Measurements from ENCODE around the gene ASL. TPM values are rescaled to one million over a fixed set of nuclear protein-coding genes. Genes with fewer than 3 reads are reported as not detected.

The ASL gene
- total and polyA plus RNA-seq, 9 of the 15 experiments (the other 6 are each of a cell fraction or from before 2014, with no cell fraction given), result 2.6 to 67.0 (median 33.3) TPM

DNA sequence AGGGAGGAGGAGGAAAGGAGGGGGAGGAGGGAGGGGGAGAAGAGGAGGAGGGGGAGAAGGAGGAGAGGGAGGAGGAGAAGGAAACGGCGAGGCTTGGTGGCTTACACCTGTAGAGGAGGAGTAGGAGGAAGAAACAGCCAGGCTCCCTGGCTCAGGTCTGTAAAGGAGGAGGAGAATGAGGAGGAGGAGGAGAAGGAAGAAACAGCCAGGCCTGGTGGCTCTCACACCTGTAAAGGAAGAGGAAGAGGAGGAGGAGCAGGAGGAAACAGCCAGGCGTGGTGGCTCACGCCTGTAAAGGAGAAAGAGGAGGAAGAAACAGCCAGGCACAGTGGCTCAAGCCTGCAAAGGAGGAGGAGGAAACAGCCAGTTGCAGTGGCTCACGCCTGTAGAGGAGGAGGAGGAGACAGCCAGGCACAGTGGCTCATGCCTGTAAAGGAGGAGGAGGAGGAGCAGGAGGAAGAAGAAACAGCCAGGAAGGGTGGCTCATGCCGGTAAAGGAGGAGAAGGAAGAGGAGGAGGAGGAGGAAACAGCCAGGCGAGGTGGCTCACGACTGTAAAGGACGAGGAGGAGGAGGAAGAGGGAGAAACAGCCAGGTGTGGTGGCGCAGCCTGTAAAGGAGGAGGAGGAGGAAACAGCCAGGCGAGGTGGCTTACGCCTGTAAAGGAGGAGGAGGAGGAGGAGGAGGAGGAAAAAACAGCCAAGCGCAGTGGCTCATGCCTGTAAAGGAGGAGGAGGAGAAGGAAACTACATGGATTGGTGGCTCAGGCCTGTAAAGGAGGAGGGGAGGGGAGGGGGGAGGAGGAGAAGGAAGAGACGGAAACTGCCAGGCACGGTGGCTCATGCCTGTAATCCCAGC, 24.2 kb downstream of the ASL start (continued):
- no peak for TF ChIP-seq SREBF2 (CRISPR knock-in tag; IDR thresholded peaks at IDR 0.05)
- no peak for TF ChIP-seq NFATC3 (IDR thresholded peaks at IDR 0.05)
- TF ChIP-seq NR2C1 (IDR thresholded peaks at IDR 0.05), result no peak
- no peak for TF ChIP-seq NR2C1 (tag; IDR thresholded peaks at IDR 0.05)
- no peak for TF ChIP-seq ZC3H4 (CRISPR knock-in tag; IDR thresholded peaks at IDR 0.05; ENCODE audit: borderline replicate concordance)
- TF ChIP-seq JUN (IDR thresholded peaks at IDR 0.05; ENCODE audit: borderline replicate concordance, low read depth, low read length), result no peak
- no peak for TF ChIP-seq JUN (CRISPR knock-in tag; IDR thresholded peaks at IDR 0.05; ENCODE audit: borderline replicate concordance)
- peak; percentile 39; the same call in 1 of the 2 replicates for TF ChIP-seq SPI1 (IDR thresholded peaks at IDR 0.05; ENCODE audit: borderline replicate concordance, low read depth, low read length)
- no peak for TF ChIP-seq ZNF511 (CRISPR knock-in tag; IDR thresholded peaks at IDR 0.05)
- TF ChIP-seq POLR3G (IDR thresholded peaks at IDR 0.05; ENCODE audit: extremely low read depth, insufficient read length, insufficient replicate concordance), result no peak
- TF ChIP-seq SMARCC2 (IDR thresholded peaks at IDR 0.05; ENCODE audit: low read depth), result 0 out of 2 replicates have a peak, but pooled peaks have one; percentile 27
- TF ChIP-seq GTF2E2 (tag; IDR thresholded peaks at IDR 0.05), result no peak
- no peak for TF ChIP-seq KLF6 (CRISPR knock-in tag; IDR thresholded peaks at IDR 0.05; ENCODE audit: borderline replicate concordance)
- 0 out of 2 replicates have a peak, but pooled peaks have one; percentile 27 for TF ChIP-seq ZNF134 (CRISPR knock-in tag; conservative IDR thresholded peaks at IDR 0.05)
- TF ChIP-seq NR1H2 (CRISPR knock-in tag; IDR thresholded peaks at IDR 0.05), result no peak
- TF ChIP-seq, protein P1, sequence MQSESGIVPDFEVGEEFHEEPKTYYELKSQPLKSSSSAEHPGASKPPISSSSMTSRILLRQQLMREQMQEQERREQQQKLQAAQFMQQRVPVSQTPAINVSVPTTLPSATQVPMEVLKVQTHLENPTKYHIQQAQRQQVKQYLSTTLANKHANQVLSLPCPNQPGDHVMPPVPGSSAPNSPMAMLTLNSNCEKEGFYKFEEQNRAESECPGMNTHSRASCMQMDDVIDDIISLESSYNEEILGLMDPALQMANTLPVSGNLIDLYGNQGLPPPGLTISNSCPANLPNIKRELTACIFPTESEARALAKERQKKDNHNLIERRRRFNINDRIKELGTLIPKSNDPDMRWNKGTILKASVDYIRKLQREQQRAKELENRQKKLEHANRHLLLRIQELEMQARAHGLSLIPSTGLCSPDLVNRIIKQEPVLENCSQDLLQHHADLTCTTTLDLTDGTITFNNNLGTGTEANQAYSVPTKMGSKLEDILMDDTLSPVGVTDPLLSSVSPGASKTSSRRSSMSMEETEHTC (IDR thresholded peaks at IDR 0.05), result no peak
- no peak for TF ChIP-seq BDP1 (IDR thresholded peaks at IDR 0.05; ENCODE audit: insufficient read depth, insufficient read length)
- no peak for TF ChIP-seq ZFP91 (CRISPR knock-in tag; IDR thresholded peaks at IDR 0.05)
- no peak for TF ChIP-seq IRF9 (tag; IDR thresholded peaks at IDR 0.05)
- no peak for TF ChIP-seq KLF16 (IDR thresholded peaks at IDR 0.05)
- TF ChIP-seq, protein P2, sequence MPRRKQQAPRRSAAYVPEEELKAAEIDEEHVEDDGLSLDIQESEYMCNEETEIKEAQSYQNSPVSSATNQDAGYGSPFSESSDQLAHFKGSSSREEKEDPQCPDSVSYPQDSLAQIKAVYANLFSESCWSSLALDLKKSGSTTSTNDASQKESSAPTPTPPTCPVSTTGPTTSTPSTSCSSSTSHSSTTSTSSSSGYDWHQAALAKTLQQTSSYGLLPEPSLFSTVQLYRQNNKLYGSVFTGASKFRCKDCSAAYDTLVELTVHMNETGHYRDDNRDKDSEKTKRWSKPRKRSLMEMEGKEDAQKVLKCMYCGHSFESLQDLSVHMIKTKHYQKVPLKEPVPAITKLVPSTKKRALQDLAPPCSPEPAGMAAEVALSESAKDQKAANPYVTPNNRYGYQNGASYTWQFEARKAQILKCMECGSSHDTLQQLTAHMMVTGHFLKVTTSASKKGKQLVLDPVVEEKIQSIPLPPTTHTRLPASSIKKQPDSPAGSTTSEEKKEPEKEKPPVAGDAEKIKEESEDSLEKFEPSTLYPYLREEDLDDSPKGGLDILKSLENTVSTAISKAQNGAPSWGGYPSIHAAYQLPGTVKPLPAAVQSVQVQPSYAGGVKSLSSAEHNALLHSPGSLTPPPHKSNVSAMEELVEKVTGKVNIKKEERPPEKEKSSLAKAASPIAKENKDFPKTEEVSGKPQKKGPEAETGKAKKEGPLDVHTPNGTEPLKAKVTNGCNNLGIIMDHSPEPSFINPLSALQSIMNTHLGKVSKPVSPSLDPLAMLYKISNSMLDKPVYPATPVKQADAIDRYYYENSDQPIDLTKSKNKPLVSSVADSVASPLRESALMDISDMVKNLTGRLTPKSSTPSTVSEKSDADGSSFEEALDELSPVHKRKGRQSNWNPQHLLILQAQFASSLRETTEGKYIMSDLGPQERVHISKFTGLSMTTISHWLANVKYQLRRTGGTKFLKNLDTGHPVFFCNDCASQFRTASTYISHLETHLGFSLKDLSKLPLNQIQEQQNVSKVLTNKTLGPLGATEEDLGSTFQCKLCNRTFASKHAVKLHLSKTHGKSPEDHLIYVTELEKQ (CRISPR knock-in tag; IDR thresholded peaks at IDR 0.05), result no peak

Data from K562 (cell line).